Measurements from ENCODE around the gene NFKBIE. TPM values are rescaled to one million over a fixed set of nuclear protein-coding genes. Genes with fewer than 3 reads are reported as not detected.

The NFKBIE gene
- total RNA-seq, 6 donors from 2014 or later, result 7.8 to 27.0 (median 13.6) TPM

- no peak for TF ChIP-seq EP300 (IDR thresholded peaks at IDR 0.05)
- no peak for TF ChIP-seq POLR2AphosphoS5 (IDR thresholded peaks at IDR 0.05)
- no peak for TF ChIP-seq CTCF (IDR thresholded peaks at IDR 0.05)
- no peak for TF ChIP-seq POLR2A (IDR thresholded peaks at IDR 0.05)
- WGBS, 2 donors, result 51% methylated on average over 6 to 7 of the region's 7 CpGs
- H3K27ac ChIP-seq, result peak overlapping the region; percentile 43 to 92 (median 72)
- peak overlapping the region in 3 of 4 donors; percentile 9 to 91 (median 78) for H3K4me3 ChIP-seq
- H3K9me3 ChIP-seq, result no peaks in the 10 kb centered on the region
- ATAC-seq (ENCODE audit: low FRiP score in 2 of 2) (no peak), DNase-seq (no peak)
- no peaks in the 10 kb centered on the region for H3K27me3 ChIP-seq
- peaks cover 0 to 29% (median 14%) of the 10 kb centered on the region in 4 donors for H3K36me3 ChIP-seq
- H3K4me1 ChIP-seq, result peaks cover 30 to 37% (median 34%) of the 10 kb centered on the region in 4 donors
These were observed 2.6 kb downstream of the NFKBIE start for GRCh38 chr6:44262467-44263353.

- Histone ChIP-seq H3K4me3 (no peak overlapping the region), H3K36me3 (peaks cover 0 to 29% (median 14%) of the 10 kb centered on the region in 4 donors), H3K4me1 (peaks cover 31 to 45% (median 39%) of the 10 kb centered on the region in 4 donors), H3K9me3 (no peaks in the 10 kb centered on the region), H3K27ac (no peak overlapping the region), H3K27me3 (no peaks in the 10 kb centered on the region)
- DNase-seq (peak in 1 of 2 donors; percentile 53), ATAC-seq (ENCODE audit: low FRiP score in 2 of 2) (no peak)
- 88 to 93% methylated on average over 2 to 8 of the region's 8 CpGs for WGBS, 2 donors
- TF ChIP-seq CTCF (IDR thresholded peaks at IDR 0.05) (no peak), EP300 (IDR thresholded peaks at IDR 0.05) (no peak), POLR2A (IDR thresholded peaks at IDR 0.05) (no peak), POLR2AphosphoS5 (IDR thresholded peaks at IDR 0.05) (no peak)
These were observed 3.8 kb downstream of the NFKBIE start for GRCh38 chr6:44261581-44261980.

GRCh38 chr6:44260451-44261297 lies 4.7 kb downstream of the NFKBIE start:
- no peak for DNase-seq
- WGBS, 2 donors, result 94 to 95% methylated on average over 5 to 6 of the region's 6 CpGs
- Histone ChIP-seq H3K27ac (no peak overlapping the region), H3K4me1 (peaks cover 37 to 54% (median 46%) of the 10 kb centered on the region in 4 donors), H3K27me3 (no peaks in the 10 kb centered on the region), H3K36me3 (peaks cover 0 to 29% (median 14%) of the 10 kb centered on the region in 4 donors), H3K4me3 (no peak overlapping the region), H3K9me3 (no peaks in the 10 kb centered on the region)
- ATAC-seq (ENCODE audit: low FRiP score in 2 of 2), result no peak
- no peak for TF ChIP-seq POLR2A (IDR thresholded peaks at IDR 0.05)
- TF ChIP-seq POLR2AphosphoS5 (IDR thresholded peaks at IDR 0.05), result no peak
- TF ChIP-seq CTCF (IDR thresholded peaks at IDR 0.05), result no peak
- no peak for TF ChIP-seq EP300 (IDR thresholded peaks at IDR 0.05)

GRCh38 chr6:44260011-44260410 lies 5.3 kb downstream of the NFKBIE start:
- TF ChIP-seq EP300 (IDR thresholded peaks at IDR 0.05) (no peak), CTCF (IDR thresholded peaks at IDR 0.05) (no peak), POLR2AphosphoS5 (IDR thresholded peaks at IDR 0.05) (no peak), POLR2A (IDR thresholded peaks at IDR 0.05) (no peak)
- Histone ChIP-seq H3K36me3 (peaks cover 0 to 34% (median 18%) of the 10 kb centered on the region in 4 donors), H3K9me3 (no peaks in the 10 kb centered on the region), H3K4me1 (peaks cover 37 to 53% (median 46%) of the 10 kb centered on the region in 4 donors), H3K27ac (no peak overlapping the region), H3K27me3 (no peaks in the 10 kb centered on the region), H3K4me3 (no peak overlapping the region)
- WGBS, 2 donors, result 96% methylated on average over 8 of the region's 8 CpGs; no CpG with 5 or more reads in 1 of the 2 donors
- DNase-seq (peak in 1 of 2 donors; percentile 53), ATAC-seq (ENCODE audit: low FRiP score in 2 of 2) (no peak)

All from upper lobe of left lung (tissue), 6 donors.